ENCODE results near the gene DEFB132. TPM values are rescaled to one million over a fixed set of nuclear protein-coding genes. Genes with fewer than 3 reads are reported as not detected.
A peak's percentile ranks its signal among the peaks of the same experiment; 100 is the strongest.

DEFB132 gene
- total and polyA plus RNA-seq, 9 of the 15 experiments (the other 6 are each of a cell fraction or from before 2014, with no cell fraction given), result not detected

- peak overlapping the region; percentile 87 for H3K27ac ChIP-seq (ENCODE audit: extremely low read depth, low read depth, low read length)
Observed at GRCh38 chr20:288956-289692, 31.6 kb downstream of the DEFB132 start.

More at GRCh38 chr20:288956-289692, 31.6 kb downstream of the DEFB132 start:
- no peaks in the 10 kb centered on the region for H3K9me1 ChIP-seq (ENCODE audit: control insufficient read depth, insufficient read depth, low read length)
- ChIA-PET CTCF (ENCODE audit: low intra/inter-chr PET ratio) (no interaction called here), POLR2A (interaction anchor here (1.9 kb wide), 1 partner anchor 9 kb away, joined by 5 read pairs; the partner anchor contains the start of gene ZCCHC3)
- intact Hi-C loops (cut with micrococcal nuclease), result loop anchor here (2.0 kb wide), 1 partner anchor 42 kb away; no protein-coding TSS in a partner anchor
- no peak overlapping the region for H2AFZ ChIP-seq (ENCODE audit: low read depth, low read length)
- ATAC-seq, result no peak
- TF ChIP-seq ZNF143 (CRISPR knock-in tag; IDR thresholded peaks at IDR 0.05) (0 out of 2 replicates have a peak, but pooled peaks have one; percentile 49), RAD51 (IDR thresholded peaks at IDR 0.05; ENCODE audit: borderline replicate concordance, low read depth) (peak; percentile 24; the same call in 1 of the 2 replicates), RNF2 (IDR thresholded peaks at IDR 0.05) (no peak), SIX5 (IDR thresholded peaks at IDR 0.05; ENCODE audit: borderline replicate concordance in 1 of 2, insufficient read depth in 1 of 2, low read depth in 1 of 2, low read length in 2 of 2) (peak; percentile 25 to 28; a peak in 2 of 4 replicates), SP1 (CRISPR knock-in tag; IDR thresholded peaks at IDR 0.05) (no peak), NR2C1 (IDR thresholded peaks at IDR 0.05) (0 out of 2 replicates have a peak, but pooled peaks have one; percentile 26), NR2C1 (tag; IDR thresholded peaks at IDR 0.05) (0 out of 2 replicates have a peak, but pooled peaks have one; percentile 16), HCFC1 (IDR thresholded peaks at IDR 0.05; ENCODE audit: low read depth, low read length) (peak; percentile 65), SNIP1 (IDR thresholded peaks at IDR 0.05; ENCODE audit: low read depth) (no peak), USF2 (CRISPR knock-in tag; IDR thresholded peaks at IDR 0.05) (peak; percentile 52), ZNF274 (IDR thresholded peaks at IDR 0.05; ENCODE audit: borderline replicate concordance, low read depth, low read length) (no peak), NFIC (IDR thresholded peaks at IDR 0.05) (peak; percentile 30; the same call in 1 of the 2 replicates), ZNF23 (CRISPR knock-in tag; IDR thresholded peaks at IDR 0.05) (no peak)
- H3K4me3 ChIP-seq, result peak overlapping the region; percentile 68
- in situ Hi-C loops (cut with MboI), result no loop called here
- H3K4me1 ChIP-seq (replicated peaks in 1 of 2; ENCODE audit: control insufficient read depth in 2 of 2, insufficient read depth in 2 of 2, low read length in 2 of 2), result peaks cover 4 to 9% of the 10 kb centered on the region in 2 experiments; a peak in 3 of 5 replicates
- H3K9me3 ChIP-seq (replicated peaks; ENCODE audit: control insufficient read depth, insufficient read depth, low read depth, low read length), result peaks cover 5% of the 10 kb centered on the region; the same call in 1 of the 2 replicates
- H4K20me1 ChIP-seq (replicated peaks; ENCODE audit: control insufficient read depth, insufficient read depth, low read length), result no peaks in the 10 kb centered on the region
- H3K79me2 ChIP-seq (ENCODE audit: control insufficient read depth, insufficient read depth, low read length), result peaks cover 18% of the 10 kb centered on the region
- no peak for DNase-seq (ENCODE audit: extremely low read depth in 1 of 4, low spot score in 3 of 4)
- H3K4me2 ChIP-seq (ENCODE audit: insufficient read depth, low read length), result peak overlapping the region; percentile 93
- no peaks in the 10 kb centered on the region for H3K27me3 ChIP-seq (ENCODE audit: control insufficient read depth in 2 of 2, insufficient read depth in 2 of 2, low read length in 2 of 2)
- FAIRE-seq, result no peak
- no TSS peak for BruUV-seq (replicated peaks)
- H3K36me3 ChIP-seq (ENCODE audit: control insufficient read depth, insufficient read depth, low read length), result peaks cover 8% of the 10 kb centered on the region; the same call in 2 of the 3 replicates
- WGBS (ENCODE audit: insufficient coverage, low coverage, missing lambda C conversion rate), result 63% methylated on average over 3 of the region's 3 CpGs
- peak overlapping the region; percentile 33 to 84; a peak in 2 of 4 replicates for H3K9ac ChIP-seq (ENCODE audit: insufficient read depth in 1 of 2, low read depth in 2 of 2, low read length in 2 of 2)
